HG03565 (cell line): ENCODE data around the gene TFAP2B.

Experiments
- ATAC-seq: cut with Tn5 transposase; IDR thresholded peaks from one replicate; pipeline ENCODE4 v1.9.1; 2021; ENCODE audit warnings: mild to moderate bottlenecking, moderate library complexity; ENCODE audit not compliant: unreplicated experiment

The TFAP2B gene

DNA sequence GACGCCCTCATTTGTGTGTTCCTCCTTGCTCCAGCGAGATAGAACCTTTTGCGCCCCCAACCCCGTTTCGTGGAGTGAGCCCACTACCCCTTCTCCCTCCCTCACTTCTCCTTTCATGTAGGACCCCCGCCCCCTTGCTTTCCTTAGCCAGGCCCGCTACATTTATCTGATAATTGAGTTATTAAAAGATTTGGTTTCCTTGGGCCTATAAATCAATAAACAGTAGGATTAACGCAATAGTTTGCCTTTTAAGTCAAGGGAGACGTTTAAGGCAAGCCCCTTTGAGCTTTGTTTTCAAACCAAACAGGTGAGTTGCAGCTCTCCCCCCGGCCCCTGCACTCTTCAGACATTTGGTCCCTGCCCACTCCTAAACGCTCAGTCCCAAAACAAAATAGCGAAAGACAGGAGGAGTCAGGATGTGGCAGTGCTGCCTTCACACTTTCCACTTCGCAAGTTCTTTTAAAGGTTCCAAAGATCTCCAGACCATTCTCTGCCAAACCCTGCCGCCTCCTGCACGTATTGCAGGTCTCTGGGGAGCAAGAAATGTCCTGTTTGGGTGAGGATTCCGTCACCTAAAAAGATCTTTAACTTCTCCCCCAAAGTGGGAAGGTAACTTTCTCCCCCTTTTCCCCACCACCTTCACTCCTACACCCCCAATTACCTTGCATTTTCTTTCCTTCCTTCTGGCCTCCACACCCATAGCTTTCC, 27.6 kb downstream of the TFAP2B start:
- no peak for ATAC-seq

DNA sequence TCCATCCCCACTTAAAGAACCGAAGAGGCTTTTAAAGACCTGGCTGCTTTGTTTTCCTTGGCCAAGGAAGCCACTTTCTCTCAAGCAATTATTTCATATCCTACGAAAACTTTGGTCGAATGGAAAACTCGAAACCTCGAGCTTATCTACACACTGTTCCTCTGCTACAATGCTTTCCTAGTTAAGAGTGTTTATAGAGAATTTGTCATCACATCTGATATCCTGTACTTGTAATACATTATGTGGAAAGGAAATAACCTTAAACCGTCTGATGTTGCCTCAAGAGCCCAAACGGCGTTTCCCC, 28.1 kb downstream of the TFAP2B start:
- no peak for ATAC-seq

DNA sequence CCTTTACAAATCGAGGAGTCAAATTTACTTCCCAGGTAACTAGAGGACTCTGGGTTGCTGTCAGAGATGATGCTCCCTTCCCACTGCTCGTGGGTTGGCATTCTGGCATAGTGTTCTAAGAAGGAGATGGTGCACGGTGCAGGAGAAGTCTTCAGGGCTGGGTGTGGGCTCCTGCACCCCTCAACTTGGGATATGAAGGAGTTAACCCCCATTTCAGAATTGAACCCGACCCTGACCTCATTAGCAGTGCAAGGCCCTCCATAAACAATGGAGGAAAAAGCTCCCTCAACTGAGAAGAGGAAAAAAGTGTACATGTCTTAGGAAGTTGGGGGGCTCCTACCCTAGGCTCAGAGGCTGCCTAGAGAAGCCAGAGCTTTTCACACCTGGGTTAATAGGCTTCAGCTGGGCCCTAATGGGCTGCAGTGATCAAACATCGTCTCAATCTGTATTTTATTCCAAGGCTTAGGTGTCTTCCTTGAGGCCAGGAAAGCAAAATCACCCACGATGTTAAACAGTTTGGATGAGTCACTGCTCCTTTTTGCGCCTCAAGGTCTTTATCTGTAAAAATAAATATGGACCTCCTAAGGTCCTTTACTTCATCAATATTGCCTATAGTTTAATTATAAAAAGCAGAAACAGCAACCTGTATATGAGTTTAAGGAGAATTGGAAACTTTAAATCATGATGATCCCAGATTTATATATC, 29.4 kb downstream of the TFAP2B start:
- ATAC-seq = no peak

DNA sequence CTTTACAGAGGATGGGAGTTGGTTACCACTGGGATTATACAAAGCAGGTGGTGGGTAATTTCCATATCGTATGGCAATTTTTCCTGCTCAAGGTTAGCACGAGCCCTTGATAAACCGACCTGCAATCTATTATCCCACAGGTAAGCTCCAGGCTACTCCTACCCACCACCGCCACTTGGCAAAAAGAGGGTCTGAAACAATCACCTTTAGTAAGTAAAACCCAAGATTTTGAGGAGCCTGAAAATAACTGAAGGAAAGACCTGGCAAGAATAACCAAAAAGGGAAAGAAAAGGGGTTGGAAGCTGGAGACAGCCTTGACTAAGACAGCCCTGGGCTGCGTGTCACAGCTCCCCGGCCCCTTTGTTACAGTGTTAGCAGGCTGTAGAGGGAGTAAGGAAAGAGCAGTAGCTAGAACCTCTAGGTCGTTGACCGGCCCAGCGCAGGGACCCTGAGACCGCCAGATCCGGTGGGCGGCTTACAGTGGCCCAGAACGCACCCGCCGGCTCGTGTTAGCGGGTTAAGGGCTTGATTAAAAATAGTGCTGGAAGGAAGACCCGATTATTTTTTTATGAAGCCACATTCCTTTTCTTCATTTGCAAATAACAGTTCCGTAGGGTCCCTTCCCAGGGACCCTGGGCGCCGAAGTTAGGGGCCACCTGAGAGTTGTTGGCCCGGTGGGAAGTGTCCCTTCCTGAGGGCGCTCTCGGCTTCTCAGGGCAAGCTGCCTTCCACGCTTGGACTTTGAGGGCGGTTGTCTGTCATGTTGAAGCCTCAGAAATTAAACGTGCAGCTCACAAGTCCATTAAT, 30.5 kb downstream of the TFAP2B start:
- ATAC-seq = no peak

DNA sequence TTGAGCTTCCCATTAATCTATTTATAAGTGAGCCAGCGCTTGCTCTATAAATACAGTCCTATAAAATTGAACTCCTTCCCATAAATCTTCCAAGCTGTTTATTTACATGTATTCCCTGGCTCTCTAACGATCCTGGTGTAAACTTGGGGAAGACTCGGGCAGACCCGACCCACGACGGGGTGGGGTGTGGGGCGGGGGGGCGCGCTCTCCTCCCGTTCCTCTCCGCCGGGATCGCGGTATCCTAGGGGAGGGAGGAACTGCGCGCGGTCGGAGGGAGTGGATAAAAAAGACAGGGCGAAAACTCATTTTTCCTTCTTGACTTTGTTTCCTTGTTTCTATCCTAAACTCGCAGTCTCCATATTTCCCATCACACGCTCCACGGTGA, 31.1 kb downstream of the TFAP2B start:
- ATAC-seq = no peak

DNA sequence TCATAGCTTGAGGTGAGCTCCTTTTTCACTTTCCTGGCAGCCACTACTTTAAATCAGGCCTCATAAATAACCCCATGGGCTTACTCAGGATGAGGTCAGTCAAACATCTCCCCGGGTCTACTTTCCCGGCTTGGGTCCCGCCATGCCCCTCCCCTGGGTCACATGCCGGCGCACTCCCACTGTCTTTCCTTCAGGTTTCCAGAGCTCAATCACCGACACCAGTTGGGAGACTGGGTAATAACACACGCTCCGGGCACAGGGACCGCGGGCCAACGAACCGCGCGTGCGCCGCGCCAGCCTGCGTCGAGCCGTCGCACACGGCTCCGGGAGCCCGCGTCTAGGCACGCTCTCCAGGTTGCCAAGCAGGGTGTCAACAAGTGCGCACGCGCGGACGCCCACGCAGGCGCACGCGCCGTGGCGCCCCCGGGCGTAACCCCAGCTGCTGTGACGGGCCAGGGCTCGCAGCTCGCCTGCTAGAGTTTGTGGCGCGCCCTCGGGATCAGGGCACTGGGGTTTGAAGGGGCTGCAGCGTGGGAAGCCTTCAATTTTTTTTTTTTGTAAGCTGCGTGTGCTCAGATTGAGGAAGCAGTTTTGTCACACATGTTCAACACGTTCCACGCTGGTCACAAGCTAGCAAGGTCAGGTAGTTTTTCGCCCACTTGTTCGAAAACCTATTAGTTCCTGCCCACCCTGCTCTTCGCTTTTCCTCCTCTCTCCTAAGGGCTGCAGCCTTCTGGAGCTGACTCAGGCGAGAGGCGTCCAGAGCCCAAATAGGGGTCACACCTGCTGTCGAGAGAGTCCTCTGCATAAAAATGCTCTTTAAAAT, 31.8 kb downstream of the TFAP2B start:
- ATAC-seq = no peak

DNA sequence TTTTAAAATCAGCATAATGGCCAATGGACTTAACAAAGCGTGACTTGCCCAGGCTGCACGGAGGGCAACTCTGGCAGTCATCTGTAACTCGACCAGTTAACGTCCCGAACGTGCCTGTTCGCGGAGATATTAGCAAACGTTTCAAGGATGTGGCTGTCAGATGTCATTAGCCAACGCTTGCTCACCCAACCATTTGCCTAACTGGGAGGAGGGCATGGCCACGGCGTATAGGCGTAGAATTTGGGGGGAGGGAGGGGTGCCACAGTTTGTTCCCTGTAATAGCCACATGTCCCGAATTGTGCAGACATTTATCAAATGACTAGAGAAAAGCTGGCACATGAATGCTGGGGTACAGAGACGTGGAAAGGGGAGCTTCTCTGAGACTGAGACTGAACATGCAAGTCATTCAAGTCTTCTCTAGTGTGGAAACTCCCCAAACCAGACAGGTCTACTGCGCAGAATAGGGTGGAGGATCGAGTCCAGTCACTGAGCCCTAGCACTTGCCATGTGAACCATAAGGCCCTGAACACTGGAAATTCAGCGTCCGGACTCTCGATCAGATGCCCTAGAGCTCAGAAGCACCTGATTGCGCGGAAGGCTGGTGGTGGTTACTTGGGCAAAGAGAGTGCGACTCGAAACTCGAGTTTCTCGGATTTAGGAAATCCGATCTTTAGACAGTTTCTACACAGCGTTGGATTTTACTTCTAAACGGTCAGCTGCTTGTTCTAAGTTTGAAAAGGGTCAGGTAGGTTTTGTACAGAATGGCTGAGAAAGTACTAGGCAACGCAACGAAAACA, 32.6 kb downstream of the TFAP2B start:
- ATAC-seq = no peak

DNA sequence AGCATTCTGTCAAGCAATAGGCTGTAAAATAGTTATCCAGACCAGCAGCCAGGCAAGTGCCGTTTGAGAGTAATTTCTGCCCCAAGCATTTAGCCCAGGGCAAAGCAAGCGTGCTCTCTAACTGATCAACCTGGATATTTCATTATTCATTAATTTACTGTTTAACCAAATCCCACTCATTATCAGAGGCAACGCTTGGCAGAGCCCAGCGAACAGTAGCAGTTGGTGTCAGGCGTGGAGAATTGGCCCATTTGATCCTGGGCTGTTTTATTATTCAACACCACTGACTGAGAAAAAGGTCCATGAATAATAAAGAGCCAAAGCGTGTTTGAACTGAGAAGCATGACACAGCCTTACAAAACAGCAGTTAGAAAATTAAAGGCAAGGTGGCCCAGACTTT, 35.3 kb downstream of the TFAP2B start:
- no peak for ATAC-seq

DNA sequence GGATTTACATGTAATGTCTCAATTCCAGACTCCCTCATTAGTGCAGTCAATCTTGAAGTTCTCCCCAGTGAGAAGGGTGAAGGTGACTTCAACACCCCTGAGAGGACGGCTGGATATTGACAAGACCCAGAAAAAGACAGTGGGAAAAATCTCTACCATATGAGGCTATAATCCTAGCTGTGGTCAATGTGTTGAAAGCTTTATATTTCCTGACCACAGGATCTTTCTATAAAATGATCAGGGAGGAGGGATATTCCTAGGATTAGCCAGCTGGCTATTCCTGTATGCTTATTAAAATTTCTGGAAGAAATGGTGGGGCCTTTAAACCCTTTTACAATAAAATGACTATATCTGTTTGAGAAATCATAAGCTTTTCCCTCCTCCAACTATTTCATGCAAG, 43.0 kb downstream of the TFAP2B start:
- no peak for ATAC-seq

DNA sequence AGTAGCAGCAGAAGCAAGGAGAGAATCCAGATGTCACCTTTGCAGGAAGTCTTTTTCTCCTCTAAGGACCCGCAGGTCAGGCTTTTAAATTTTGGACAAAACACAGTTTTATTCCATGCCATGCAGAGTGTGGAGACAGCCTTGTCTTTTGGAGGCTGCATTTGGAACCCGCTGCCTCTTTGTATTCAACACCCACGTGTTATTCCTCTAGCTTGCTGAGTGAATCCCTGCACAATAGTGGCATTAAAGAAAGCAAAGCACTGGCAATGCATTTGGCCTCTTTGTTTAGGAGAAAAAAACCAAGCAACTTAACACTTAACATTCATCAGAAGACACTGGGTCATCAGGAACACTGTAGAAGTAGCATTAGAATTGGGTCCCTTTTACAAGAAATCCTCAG, 43.5 kb downstream of the TFAP2B start:
- ATAC-seq = no peak

DNA sequence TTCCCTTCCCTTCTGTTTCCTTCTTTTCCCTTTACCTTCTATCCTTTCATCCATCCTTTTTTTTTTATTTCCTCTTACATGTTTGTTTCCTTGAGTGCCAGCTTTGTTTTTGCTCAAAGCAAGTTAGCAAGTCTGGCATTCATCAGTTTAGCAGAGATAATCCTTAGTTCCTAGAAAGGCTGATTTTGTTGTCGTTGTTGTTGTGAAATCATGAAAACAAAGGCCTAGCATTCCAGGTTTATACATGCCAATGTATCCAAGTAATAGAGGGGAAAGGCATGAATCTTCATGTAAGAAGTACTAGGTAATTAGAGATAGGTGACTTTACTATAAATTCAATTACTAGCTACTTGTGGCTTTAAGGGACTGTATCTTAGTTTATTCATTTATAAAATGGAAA, 45.9 kb downstream of the TFAP2B start:
- ATAC-seq = no peak

DNA sequence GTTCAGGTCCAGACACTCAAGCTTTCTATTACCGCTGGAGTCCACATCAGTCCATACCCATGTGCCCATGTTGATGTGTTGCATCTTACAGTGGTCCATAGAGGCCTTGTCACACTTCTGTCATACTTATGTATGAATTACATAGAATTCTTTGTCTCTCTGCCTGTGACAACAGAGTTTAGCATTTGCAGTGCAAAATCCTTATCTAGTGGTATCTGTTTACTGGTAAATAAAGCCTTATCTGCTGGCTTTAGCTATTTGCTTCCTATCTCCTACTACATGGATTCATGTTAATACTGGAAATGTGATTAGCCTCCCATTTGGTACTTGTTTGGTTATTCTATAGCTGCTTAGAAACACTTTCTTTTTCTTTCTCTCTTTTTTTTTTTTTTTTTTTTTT, 49.8 kb downstream of the TFAP2B start:
- no peak for ATAC-seq

DNA sequence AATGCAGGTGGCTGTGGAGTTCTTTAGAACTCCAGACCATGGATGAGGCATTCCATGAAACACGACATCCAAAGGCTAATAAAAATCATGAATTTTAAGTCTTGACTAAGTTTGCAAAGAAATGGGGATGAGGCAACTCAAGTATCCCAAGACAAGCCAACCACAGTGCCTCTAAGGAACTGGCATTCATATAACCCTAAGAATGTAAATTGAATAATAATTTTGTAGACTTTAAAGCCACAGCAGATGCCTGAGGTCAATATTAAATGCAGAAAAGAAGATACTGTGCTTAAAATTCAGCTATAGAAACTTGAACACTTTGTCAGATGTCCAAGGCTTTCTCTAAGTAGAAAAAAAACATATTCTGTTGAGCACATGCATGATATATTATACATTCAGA, 54.5 kb downstream of the TFAP2B start:
- ATAC-seq = no peak

DNA sequence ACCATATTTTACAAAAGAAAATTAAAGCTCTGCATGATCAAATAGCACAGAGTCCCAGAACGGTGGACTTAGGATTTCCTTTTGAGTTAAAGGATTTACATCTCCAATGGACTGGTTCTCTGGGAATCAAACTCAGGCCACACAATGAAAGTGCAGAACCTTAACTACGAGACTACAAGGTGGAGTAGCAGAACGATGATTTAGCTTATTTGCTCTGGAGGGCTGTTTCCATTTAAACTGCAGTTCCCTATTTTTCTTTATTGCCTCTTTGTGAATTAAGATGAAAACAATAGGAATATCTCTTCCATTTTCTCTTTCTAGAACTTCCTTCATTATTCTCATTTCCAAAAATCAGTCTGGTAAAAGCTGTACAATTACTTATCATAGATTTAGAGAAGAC, 65.7 kb downstream of the TFAP2B start:
- ATAC-seq = no peak

DNA sequence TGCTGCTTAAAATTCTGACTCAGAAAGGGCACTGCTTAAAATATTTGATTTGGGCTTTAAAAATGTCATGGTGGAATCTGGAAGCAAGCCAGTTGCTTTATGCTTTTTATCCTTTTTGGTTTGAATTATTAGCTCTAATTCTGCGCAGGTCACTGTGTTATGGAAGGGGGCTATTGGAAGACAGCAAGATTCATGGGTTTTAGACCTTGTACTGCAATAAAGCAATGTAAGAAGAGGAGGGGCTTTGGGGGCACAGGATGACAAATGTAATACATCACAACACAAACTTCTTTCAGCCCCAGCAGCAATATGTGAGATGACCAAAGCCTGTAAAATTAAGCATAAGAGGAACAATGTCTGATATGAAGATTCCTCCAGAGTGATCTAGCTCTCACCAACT, 68.4 kb downstream of the TFAP2B start:
- ATAC-seq = no peak

DNA sequence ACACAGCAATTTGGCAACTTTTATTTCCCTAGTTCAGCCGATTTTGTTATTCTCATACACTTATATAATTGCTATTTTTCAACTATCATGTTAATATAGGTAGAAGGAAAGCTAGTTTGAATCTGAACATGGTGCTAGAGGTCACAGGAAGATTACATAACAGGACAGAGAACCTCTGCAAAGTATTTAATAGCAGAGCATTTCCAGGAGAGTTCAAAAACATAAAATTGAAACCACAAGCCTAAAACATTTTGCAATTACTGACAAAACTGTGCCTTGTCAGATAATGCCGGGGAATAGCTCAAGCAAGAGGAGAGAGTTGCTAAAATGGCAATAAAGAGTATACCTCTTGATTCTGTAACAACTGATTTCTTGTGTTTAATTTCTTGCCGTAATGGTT, 70.8 kb downstream of the TFAP2B start:
- no peak for ATAC-seq

DNA sequence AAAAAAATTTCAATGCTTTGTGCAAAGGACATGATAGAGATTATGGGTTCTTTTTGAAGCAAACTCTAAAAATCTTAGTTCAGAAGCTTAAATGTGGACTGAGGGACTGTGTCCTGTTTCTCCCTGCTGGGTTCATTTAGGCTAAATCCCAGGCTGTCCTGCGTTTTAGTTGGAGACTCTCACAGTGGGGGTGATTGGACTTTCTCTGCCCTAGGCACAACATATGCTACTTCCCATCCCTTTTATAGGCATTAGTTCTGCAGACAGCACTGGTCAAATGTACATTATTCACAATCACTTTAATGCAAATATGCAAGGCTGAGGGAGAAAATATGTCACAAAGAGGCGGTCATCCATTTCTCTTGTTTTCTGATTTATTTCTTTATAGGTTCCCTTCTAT, 71.3 kb downstream of the TFAP2B start:
- no peak for ATAC-seq

DNA sequence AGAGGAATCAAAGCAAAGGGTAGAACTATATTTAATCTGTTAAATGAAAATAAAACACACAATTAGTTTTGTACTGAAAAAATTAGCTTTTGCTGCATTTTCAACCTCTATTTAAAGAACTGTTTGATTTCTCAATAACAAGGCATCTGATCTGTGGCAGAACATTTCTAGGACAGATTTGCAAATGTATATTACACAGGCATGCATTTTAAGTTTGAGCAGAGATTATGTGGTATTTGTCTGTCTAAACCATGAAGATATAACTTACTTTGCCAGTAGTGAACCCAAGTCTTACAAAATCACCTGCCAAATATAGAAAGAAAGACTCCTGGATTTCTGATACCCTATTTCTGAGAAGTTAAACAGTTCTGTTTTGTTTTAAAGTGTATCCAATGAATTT, 71.9 kb downstream of the TFAP2B start:
- ATAC-seq = no peak

DNA sequence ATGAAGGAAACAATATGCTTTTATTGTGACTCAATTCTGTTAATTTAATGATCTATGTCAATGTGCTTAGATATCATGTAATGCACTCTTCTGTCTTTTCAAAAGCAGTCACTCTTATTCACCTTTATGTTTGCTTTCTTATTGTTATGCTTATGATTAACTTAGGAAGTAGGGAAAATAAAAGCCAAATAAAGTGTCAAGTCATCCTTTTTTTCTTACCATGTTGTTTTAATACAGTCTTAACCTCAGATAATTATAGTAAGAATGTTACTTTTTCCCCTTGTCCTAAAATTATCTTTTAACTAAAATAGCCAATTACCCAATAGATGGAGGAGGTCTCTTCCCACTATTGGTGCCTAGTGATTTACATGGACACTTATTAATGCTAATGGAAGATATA, 72.6 kb downstream of the TFAP2B start:
- ATAC-seq = no peak
